H4 (cell line): ENCODE data around the gene ARMH1. TPM values are rescaled to one million over a fixed set of nuclear protein-coding genes. Genes with fewer than 3 reads are reported as not detected.
A peak's percentile ranks its signal among the peaks of the same experiment; 100 is the strongest.
"Not testable (repeated sequence)": the region's sequence is repeated elsewhere in the genome, so short reads cannot be mapped to it uniquely, and the experiment has no call there.

ENCODE experiments used
- DNase-seq: peaks from one replicate; pipeline ENCODE4 v3.0.0-alpha.2; 2015; ENCODE audit warnings: low spot score
- total RNA-seq: library from RNA; depleted of rRNA; stranded (reverse); fragments of >200 nt; shearing (Covaris generic); gene quantifications from 2 replicates; pipeline ENCODE4 v1.2.3, GENCODE V29; 2014

ARMH1 gene
- total RNA-seq, 1 experiment from 2014 or later: not detected

DNA sequence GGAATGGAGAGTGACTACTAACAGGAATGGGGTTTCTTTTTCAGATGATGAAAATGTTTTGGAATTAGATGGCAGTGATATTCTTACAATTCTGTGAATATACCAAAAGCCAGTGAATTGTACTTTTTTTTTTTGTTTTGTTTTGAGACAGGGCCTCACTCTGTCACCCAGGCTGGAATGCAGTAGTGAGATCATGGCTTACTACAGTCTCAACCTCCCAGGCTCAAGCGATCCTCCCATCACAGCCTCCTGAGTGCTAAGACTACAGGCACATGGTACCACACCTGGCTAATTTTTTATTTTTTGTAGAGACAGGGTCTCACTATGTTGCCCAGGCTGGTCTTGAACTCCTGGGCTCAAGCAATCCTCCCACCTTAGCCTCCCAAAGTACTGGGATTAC, 7.8 kb upstream of the ARMH1 start:
- DNase-seq: not testable (repeated sequence)

DNA sequence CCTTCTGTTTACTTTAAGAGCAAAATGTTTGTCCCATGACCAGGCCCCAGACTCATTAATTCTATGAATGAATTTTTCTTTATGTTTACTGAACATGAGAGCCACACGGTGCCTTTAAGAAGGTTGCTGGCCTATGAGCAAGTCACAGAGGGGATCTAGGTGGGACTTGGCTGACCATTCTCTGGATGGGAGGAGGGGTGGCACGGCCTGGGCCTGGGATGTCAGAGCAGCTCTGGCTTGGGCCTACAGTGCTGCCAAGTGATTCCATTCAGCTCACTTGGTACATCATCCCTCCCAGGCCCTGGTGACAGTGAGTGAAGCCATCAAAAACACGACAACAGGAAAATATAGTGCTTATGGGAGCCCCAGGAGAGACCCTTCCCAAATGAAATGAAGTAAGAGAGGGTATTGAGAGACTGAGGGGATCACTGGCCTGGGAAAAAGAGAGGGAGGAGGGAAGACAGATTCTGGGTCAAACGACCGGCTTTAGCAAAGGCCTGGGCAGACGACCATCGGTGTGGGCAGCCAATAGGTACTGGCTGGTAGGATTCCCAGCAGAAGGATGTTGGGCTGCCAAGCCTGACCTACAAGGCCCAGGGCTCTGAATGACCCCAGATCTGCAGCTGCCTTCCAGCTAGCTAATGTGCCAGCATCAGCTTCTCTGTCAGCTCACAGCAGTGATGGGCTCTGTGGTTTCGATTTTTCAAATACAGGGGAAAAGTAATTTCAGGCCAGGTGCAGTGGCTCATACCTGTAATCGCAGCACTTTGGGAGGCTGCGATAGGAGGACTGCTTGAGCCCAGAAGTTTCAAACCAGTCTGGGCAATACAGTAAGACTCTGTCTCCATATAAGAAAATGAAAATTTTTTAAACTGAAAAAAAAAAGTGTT, 3.5 kb upstream of the ARMH1 start:
- DNase-seq: no peak

DNA sequence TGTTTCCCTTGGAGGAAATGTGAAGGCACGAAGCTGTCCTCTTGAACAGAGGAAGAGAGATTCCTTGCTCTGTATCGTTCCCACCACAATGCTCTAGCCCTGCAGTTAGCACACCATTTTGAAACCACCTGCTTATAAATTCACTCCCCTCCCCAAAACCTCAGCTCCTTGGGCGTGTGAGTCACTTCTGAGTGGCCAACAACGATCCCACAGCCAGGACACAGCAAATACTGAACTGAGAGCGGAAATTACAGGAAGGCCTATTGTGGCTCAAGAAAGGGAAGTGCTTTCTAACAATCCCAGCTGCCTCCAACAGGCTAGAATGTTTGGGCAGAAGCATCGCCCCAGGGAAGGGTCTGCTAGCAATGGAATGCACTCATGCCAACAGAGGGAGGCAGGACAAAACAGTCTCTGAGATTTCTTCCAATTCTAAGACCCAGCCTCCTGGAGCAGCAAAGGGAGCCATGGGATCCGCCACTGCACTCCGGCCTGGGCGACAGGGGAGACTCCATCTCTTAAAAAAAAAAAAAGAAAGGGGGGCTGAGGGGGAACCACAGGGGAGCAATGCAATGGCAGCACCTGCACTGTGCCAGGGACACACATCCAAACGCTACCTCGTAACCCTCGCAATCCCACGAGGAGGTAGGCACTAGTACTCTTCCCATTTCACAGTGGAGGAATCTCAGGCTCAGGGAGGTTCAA, 2.1 kb upstream of the ARMH1 start:
- DNase-seq: peak; percentile 95

DNA sequence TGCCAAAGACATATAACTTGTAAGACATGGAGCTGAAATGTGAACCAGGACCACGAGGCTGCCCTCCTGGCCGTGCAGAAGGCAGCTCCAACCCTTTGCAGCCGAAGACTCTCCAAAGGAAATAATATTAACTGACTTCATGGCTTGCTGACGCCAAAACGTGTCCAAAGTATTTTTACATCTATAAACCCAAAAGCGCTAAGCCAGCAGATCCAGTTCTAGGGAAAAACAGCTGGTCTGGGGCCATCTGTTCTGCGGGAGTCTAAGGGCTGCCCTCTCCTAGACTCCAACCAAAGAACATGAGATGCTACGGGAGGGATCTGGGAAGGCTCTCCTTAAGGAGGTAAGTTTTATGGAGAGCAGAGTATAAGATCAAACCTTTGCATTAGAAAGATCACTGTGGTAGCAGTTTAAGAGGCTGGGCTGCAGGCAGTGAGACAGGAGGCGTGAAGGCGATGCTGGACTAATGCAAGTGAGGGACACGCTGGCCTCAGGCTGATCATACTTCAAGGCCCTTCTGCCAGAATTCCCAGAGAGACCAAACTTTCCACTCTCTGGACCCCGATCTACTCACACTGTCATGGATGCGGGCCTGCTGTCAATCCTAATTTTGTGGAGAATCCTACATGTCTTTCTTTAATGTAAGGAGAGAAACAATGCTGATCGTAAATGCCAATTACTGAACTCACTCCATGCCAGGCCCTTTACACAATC, 1.4 kb upstream of the ARMH1 start:
- no peak for DNase-seq

DNA sequence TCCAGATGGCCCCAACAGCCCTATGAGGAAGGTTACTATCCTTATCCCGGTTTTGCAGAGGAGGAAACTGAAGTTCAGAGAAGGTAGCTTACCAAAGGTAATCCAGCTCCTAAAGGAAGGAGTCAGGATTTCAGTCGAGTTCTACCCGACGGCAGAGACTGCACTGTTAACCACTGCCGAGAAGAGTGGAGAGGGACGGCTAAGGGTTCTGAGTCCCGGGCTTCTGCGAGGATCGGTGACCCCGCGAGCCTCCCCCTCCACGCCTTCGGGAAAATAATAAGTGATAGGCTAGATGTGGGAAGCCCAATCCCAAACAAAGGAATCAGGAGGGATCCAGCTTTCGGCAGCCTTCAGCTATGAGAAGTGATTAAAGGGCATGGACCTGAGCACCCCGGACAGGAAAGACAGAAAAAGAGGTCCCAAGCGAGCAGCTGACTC, 820 bp upstream of the ARMH1 start:
- DNase-seq: no peak

DNA sequence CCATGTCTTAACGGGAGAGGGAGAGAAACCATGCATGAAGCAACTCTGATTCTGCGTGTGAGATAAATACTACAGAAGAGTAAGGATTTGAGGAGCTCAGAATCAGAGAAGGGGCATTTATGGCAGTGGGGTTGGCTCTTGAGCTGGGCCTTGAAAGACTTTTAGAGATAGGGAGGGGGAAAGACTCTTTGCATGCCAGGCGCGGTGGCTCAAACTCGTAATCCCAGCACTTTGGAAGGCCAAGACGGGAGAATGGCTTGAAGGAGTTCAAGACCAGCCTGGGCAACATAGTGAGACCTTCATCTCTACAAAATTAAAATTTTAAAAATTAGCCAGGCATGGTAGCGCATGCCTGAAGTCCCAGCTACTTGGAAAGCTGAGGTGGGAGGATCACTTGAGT, 672 bp downstream of the ARMH1 start:
- no peak for DNase-seq

DNA sequence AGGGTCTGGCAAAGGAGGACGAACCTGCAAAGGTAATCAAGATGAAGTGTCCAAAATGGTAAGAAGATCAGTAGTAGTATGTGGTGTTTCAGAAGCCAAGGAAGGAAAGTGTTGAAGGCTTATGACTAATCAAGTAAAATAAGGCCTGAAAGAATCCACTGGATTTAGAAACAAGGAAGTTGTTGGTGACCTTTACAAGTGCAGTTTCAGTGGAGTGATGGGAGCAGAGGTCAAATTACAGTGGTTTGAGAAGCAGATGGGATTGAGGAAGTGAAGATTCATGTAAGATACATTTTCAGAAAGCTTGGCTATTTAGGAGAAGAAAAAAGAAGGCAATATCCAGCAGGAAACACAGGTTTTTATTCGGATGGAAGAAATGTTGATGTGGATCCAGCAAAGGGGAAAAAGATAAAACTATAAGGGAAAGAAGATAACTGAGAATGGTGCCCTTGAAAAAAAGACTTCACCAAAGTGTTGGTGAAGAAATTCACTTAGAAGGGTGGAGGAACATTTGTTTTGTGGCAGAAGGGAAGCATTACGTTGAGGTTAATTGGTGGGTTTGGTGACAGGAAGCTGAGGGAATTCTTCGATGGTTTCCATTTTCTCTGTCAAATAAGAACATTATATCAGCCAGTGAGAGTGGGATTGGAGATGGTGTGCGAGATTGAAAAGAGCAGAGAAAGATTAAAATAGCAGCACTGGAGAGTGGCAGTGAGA, 2.1 kb downstream of the ARMH1 start:
- DNase-seq: no peak

DNA sequence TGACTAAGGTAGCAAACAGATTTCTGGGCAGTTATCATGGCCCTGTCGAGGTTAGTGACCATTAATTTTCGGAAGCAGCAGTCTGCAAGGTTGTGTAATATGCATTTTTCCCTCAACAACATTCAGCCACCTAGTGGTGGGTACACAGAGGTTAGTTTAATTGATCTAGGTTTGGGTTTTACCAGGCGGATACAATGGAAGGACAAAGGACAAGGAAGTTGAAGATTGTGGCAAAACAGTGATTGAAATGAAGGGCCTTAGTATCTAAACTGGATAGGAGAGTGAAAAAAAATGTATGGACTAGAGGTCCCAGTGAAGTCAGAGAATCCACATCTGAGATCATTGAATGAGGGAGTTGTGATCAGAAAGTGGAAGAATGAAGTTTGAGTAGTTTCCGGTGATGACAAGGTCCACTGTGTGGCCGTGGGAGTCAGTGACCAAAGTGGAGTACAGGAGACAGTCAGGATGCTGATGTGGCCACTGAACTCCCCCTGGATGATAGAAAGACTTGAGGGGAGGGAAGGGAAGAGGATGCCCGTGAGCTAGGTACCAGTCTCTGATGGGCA, 2.8 kb downstream of the ARMH1 start:
- DNase-seq: peak; percentile 66

DNA sequence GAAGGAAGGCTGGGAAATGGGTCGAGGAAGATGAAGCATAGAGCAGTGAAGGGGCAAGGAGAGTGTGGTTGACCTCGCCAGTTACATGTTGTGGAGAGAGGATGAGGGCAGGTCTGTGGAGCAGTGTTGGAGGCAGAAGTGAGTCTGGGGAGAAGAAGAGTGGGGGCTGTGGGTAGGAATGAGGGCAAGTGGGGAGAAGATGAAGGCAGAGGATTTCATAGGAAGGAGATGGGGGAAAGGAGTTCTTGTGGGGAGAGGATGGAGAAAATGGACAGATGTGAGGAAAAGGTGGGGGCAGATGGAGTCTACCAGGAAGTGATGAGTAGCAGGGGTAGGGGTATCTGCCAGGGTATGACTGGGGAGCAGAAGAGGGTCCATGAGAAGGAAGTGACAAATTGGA, 3.6 kb downstream of the ARMH1 start:
- DNase-seq: no peak

DNA sequence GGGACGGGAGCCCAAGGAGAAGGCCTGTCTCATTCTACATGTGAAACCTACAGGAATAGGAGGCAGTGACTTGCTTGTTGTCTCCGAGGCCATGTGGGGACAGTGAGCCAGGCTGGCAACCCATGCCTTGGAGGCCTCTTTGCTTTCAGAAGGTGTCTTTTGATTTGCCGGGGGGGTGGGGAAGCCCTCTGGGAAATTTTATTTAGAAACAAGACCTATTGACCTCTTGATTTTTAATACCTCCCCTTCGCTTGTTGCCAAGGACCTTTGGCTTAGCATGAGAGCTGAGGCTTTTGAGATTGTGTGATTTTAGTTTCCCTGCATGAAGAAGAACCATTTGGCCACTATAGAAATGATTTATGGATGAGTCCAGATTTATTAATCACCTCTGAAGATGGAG, 4.1 kb downstream of the ARMH1 start:
- DNase-seq: no peak

DNA sequence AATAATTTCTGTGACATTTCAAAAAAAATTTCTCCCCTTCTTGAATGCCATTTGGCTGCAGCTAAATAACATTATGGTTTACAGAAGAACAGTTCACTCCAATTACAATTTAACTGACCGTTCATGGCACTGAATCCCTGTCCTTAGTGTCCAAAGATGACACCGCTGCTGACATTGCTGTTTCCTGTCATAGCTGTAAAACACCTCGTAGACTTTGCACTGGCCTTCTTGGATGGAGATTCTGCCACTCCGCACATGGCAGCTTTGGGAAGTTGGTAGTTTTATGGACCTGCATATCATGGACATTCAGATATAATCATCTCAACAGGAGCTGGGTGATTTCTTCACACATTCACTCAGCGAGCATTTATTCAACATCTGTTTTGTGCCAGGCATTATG, 5.0 kb downstream of the ARMH1 start:
- DNase-seq: no peak

DNA sequence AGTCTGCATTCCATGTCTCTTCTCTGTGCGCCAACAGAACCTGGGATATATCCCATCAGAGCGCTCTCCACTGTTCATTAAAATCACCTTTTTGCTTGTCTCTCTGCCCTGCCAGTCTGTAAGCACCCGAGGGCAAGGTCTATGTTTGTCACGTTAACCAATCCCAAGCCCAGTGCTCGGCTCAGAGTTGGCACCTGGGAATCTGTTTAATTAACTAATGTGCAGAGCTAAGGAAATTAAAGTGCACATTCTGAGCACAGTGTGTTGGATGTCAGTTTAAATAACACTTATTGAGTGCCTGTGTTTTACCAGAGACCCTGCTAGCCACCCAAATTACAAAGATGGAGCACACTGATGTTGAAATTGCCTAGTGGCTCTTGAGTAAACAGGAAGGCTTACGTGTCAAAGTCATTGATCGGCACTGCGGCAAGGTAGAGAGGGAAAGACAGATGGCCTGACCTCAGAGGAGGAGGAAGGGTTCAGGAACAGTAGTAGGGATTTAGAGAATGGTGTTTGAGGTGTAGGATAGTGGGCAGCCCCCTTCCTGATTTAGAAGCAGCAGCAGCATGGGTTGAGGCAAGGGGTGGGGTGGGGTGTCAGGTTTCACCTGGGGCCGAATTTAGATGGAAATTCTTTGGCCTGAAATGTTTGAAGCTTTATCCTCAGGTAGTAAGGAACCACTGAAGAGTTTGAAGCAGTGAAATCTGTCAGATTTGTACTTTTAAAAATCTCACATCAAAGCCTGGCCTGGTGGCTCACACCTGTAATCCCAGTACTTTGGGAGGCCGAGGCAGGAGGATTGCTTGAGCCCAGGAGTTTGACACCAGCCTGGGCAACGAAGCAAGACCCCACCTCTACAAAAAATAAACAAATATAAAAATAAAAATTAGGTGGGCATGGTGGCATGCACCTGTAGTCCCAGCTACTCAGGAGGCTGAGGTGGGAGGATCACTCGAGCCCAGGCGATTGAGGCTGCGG, 7.7 kb downstream of the ARMH1 start:
- DNase-seq: no peak

DNA sequence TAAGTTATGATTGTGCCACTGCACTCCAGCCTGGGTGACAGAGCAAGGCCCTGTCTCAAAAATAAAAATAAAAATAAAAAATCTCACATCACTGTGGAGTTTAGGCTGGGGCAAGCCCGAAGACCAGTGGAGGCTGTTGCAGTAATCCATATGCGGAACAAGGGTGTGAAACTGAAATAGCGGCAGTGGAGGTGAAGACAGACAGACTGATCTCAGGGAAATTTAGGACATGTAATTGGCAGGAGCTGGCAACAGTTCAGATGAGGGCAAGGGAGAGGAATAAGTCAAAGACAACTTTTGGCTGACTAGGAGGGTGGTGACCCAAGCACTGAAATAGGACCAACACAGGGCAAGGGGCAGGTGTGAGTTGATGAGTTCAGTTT, 8.4 kb downstream of the ARMH1 start:
- DNase-seq: no peak

DNA sequence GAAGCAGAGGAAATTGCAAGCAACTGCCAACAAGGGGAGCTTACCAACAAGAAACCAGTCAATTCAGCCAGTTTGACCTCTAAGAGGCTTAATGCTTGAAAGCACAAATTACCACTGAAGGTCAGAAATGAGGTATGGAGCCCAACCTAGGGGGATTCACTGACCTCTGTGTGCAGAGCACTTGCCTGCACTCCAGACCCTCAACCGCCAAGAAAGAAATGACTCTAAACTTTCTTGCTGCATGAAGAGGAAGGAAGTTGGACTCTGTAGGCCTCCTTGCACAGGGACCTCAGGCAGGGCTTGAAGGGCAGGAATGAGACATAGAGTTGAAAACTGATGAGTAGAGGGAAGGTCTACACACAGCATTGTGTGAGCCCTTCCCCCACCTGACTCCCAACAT, 10.0 kb downstream of the ARMH1 start:
- DNase-seq: no peak

DNA sequence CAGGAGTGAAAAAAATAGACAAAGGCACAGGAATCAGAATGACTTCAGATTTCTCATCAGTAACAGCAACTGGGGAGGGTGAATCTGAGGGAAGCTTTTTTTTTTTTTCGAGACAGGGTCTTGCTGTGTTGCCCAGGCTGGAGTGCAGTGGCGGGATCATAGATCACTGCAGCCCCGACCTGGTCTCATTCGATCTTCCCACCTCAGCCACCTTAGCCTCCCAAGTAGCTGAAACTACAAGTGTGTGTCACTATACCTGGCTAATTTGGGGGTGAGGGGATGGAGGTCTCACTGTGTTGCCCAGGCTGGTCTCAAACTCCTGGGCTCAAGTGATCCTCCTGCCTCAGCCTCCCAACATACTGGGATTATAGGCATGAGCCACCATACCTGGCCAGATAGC, 10.7 kb downstream of the ARMH1 start:
- DNase-seq: no peak

DNA sequence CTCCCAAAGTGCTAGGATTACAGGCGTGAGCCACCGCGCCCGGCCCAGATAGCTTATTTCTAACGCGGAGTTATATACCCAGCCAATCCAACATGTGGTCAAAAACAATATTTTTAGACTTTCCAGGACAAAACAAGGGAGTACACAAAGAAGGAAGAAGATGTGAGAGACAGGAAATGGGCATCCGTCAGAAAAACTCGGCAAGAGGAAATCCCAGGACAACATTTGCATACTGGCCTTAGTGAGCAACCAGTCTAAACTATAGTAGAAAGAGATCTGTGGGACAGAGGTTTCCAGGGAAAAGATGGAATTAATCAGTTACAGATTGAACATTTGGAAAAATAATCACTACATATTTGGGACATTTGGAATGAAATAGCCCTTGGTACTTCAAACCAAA, 11.4 kb downstream of the ARMH1 start:
- DNase-seq: no peak

DNA sequence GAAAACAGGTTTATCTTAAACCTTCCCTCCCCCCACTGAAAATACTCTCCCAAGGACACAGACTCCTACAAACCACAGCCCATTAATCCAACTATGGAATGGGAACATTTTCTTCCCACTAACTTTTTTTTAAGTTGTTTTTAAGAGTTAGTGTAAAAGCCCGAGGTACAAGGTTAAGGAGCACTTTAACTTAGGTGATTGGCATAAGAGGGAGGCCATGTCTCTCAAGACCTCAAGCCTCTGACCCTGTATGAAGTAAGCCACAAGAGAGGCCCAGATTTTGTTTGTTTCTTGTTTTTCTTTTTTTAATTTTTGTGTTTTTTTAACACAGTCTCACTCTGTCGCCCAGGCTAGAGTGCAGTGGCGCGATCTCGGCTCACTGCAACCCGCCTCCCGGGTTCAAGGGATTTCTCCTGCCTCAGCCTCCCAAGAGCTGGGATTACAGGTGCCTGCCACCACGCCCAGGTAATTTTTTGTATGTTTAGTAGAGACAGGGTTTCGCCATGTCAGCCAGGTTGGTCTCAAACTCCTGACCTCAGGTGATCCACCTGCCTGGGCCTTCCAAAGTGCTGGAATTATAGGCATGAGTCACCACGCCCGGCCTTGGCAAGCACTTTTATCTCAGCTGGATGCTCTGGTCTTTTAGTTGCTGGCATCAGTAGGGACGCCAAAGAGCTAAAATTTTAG, 14.4 kb downstream of the ARMH1 start:
- no peak for DNase-seq

DNA sequence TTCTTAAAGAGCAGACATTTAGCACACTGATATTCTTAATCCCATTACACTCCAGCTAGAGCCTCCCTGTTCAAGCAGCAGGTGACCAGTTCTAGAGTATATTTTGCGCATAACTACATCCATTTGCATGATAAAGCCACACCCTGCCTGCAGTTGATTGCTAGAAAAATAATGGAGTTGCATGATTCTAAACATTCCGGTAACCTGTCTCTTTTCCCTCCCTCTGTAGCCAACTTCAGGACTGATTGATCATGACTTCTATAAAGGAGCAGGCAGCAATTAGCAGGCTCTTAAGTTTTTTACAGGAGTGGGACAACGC, 14.9 kb downstream of the ARMH1 start:
- no peak for DNase-seq

DNA sequence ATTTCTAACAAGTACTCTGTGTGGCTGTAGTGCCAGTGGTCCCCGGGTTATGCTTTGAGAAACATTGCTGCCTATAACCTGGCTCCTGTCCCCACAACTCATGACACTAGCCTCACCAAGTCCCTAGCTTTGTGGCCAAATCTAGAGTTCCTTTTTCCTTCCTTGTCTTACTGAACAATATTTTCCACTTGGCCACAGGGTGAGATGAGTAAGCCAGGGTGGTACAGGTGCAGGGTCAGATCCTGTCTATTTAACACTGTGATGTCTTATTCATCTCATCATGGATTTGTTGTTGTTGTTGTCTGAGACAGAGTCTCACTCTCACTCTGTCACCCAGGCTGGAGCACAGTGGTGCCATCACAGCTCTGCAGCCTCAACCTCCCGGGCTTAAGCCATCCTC, 18.6 kb downstream of the ARMH1 start:
- DNase-seq: no peak

DNA sequence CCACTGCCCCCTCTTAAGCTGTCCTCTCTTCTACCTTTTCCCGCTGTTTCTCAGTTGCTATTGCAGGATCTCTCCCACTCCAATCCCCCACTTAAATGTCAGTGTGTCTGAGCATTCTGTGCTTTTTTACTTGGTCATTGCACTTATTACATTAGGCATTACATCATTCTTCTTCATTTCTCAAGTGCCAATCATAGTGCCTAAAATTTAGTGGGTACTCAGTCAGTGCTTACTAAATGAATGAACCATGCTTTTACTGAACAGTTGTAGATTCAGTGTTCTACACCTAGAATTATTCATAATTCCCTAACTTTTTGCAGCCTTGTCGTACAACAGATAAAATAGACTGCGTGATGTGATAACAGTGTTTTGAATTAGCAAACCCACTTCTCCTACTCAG, 19.4 kb downstream of the ARMH1 start:
- DNase-seq: no peak
